Panc1 (cell line): ENCODE measurements around the gene MTR. TPM values are rescaled to one million over a fixed set of nuclear protein-coding genes. Genes with fewer than 3 reads are reported as not detected.

ENCODE experiments used
- ATAC-seq: fragments of 200-7000 bp; cut with Tn5 transposase; 2 replicates; pipeline ENCODE4 v1.9.1; 2020; ENCODE audit warnings: mild to moderate bottlenecking, moderate library complexity
- BruUV-seq: library from RNA; stranded (reverse); fragments of 400-500 nt; replicated peaks from 2 replicates; lab custom pipeline; 2021; lab: Mats Ljungman, UMichigan
- CTCF ChIA-PET: fragments of 300-600 bp; sonication (Branson Sonifier 250); formaldehyde crosslinking; loops from one replicate; lab custom pipeline; 2022; ENCODE audit warnings: antibody characterized with exemption; lab: Charles Lee
- POLR2A ChIA-PET: fragments of 300-600 bp; sonication (Branson Sonifier 250); formaldehyde crosslinking; loops from one replicate; lab custom pipeline; 2022; ENCODE audit warnings: antibody characterized with exemption; lab: Charles Lee
- DNase-seq: peaks from one replicate; pipeline ENCODE4 v3.0.0-alpha.2; 2010; ENCODE audit warnings: low read depth, low spot score
- H3K27ac ChIP-seq: 2 replicates; pipeline ENCODE4 v1.5.1; 2011; ENCODE audit warnings: mild to moderate bottlenecking, low read length, inconsistent platforms
- H3K27me3 ChIP-seq: fragments of 200-500 bp; sonication (Bioruptor generic); 2 replicates; pipeline ENCODE4 v1.6.0; 2014; ENCODE audit warnings: low read length, inconsistent platforms; ENCODE audit not compliant: control insufficient read depth, insufficient read depth
- H3K36me3 ChIP-seq: fragments of 200-500 bp; sonication (Bioruptor generic); 2 replicates; pipeline ENCODE4 v1.5.1; 2014; ENCODE audit warnings: inconsistent platforms, mild to moderate bottlenecking, low read length, moderate library complexity; ENCODE audit not compliant: control insufficient read depth, insufficient read depth
- H3K4me1 ChIP-seq: 2 replicates; pipeline ENCODE4 v1.5.1; 2011; ENCODE audit warnings: inconsistent platforms, mild to moderate bottlenecking, low read length, moderate library complexity; ENCODE audit not compliant: control insufficient read depth, insufficient read depth
- H3K4me3 ChIP-seq, 2 experiments: 2 replicates each; pipeline ENCODE4 v1.5.1; 2011 to 2012; ENCODE audit warnings: low read depth in 2 of 2, low read length in 2 of 2, mild to moderate bottlenecking in 2 of 2, inconsistent platforms in 1 of 2, moderate library complexity in 1 of 2
- H3K9me3 ChIP-seq: fragments of 200-500 bp; sonication (Bioruptor generic); 2 replicates; pipeline ENCODE4 v1.5.1; 2014; ENCODE audit warnings: low read depth, mild to moderate bottlenecking, inconsistent platforms, low read length, moderate library complexity; ENCODE audit not compliant: control insufficient read depth, insufficient read depth
- CTCF ChIP-seq: fragments of 450-650 bp; IDR thresholded peaks from 2 replicates; pipeline ENCODE4 v1.5.1; 2017; ENCODE audit warnings: mild to moderate bottlenecking
- POLR2AphosphoS5 ChIP-seq: IDR thresholded peaks from 2 replicates; pipeline ENCODE4 v1.6.1; 2012; ENCODE audit warnings: mild to moderate bottlenecking, low read depth, low read length, moderate library complexity
- REST ChIP-seq, 2 experiments: IDR thresholded peaks; 2 replicates each; pipeline ENCODE4 v1.6.1; 2011 to 2012; ENCODE audit warnings: low read depth in 2 of 2, control low read depth in 1 of 2, low read length in 1 of 2, mild to moderate bottlenecking in 1 of 2, moderate library complexity in 1 of 2; ENCODE audit not compliant: insufficient read depth in 1 of 2
- TCF7L2 ChIP-seq: IDR thresholded peaks from 2 replicates; pipeline ENCODE4 v1.6.1; 2011; ENCODE audit warnings: mild to moderate bottlenecking, low read depth, low read length, inconsistent platforms
- in situ Hi-C: cut with HindIII; loops from 2 replicates; pipeline ENCODE4 v1.10.0; 2016; ENCODE audit warnings: low sequenced_read_pairs, low pct_unique_long_range_greater_than_20kb
- intact Hi-C: fragments of 100-400 bp; cut with micrococcal nuclease; formaldehyde crosslinking; loops from one replicate; pipeline ENCODE4 v1.10.0; 2022; ENCODE audit not compliant: unreplicated experiment
- total RNA-seq: library from RNA; stranded (reverse); gene quantifications from one replicate; pipeline ENCODE4 v1.2.1, GENCODE V29; 2021; ENCODE audit not compliant: unreplicated experiment

Gene MTR
- total RNA-seq, 1 experiment from 2014 or later = 33.7 TPM

GRCh38 chr1:236951672-236952071 lies 156.6 kb downstream of the MTR start:
- no peak for DNase-seq
- no peaks in the 10 kb centered on the region for H3K27me3 ChIP-seq
- in situ Hi-C loops = no loop called here
- no peaks in the 10 kb centered on the region for H3K36me3 ChIP-seq
- H3K4me1 ChIP-seq = no peaks in the 10 kb centered on the region
- no peak for ATAC-seq
- H3K27ac ChIP-seq = no peak overlapping the region
- intact Hi-C loops = no loop called here
- H3K9me3 ChIP-seq = no peaks in the 10 kb centered on the region
- BruUV-seq = no TSS peak
- CTCF ChIA-PET = no interaction called here
- POLR2A ChIA-PET = no interaction called here
- no peak for TF ChIP-seq TCF7L2
- no peak for TF ChIP-seq REST (IDR thresholded peaks at IDR 0.05; ENCODE audit: insufficient read depth in 1 of 2, low read depth in 2 of 2, low read length in 1 of 2)
- no peak for TF ChIP-seq CTCF
- TF ChIP-seq POLR2AphosphoS5 = no peak
- no peak overlapping the region for H3K4me3 ChIP-seq

- H3K27ac ChIP-seq = no peak overlapping the region
These were observed 157.3 kb downstream of the MTR start for GRCh38 chr1:236952246-236953003.

More at GRCh38 chr1:236952246-236953003, 157.3 kb downstream of the MTR start:
- POLR2A ChIA-PET = no interaction called here
- CTCF ChIA-PET = no interaction called here
- no TSS peak for BruUV-seq
- ATAC-seq (no peak), DNase-seq (no peak)
- Histone ChIP-seq H3K4me1 (no peaks in the 10 kb centered on the region), H3K9me3 (no peaks in the 10 kb centered on the region), H3K27me3 (no peaks in the 10 kb centered on the region), H3K4me3 (no peak overlapping the region), H3K36me3 (no peaks in the 10 kb centered on the region)
- TF ChIP-seq CTCF = no peak
- in situ Hi-C loops = no loop called here
- intact Hi-C loops = no loop called here
